ENCODE results near the gene RTL10.

DNA sequence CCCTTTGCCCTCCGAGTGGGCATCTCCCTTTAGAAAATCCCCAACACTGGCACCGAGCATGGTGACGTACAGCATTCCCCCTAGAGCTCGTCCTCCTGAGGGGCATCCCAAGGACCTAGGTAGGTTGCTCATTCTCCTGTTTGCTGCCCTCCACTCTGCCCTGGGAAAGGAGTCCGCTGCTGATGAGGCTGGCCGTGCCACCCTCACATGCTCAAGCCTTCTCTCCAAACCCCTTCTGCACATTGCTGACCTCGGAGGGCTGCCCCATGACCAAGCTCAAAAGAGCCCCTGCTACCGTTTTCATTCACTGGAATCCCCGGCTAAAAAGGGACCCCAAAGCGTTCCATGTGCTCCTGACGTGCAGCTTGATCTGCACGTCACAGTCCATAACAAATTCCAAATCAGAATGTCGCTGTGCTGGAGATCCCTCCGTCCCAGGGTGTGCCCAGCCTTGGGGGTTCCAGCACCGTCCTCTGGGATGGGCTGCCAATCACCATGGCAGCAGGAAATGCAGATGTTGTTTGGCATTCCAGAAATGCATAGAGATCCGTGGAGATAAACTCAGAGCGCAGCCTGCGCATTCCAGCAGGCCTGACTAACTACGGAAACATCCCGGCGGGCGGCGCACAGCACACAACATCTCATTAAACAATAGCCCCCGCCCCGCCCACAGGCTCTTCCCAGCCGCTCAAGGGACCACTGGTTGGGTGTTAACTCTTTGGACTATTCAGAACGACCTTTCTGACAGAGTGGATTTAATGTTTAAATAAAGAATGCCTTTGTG lies 26.3 kb upstream of the RTL10 start:
- TF ChIP-seq, protein P1, sequence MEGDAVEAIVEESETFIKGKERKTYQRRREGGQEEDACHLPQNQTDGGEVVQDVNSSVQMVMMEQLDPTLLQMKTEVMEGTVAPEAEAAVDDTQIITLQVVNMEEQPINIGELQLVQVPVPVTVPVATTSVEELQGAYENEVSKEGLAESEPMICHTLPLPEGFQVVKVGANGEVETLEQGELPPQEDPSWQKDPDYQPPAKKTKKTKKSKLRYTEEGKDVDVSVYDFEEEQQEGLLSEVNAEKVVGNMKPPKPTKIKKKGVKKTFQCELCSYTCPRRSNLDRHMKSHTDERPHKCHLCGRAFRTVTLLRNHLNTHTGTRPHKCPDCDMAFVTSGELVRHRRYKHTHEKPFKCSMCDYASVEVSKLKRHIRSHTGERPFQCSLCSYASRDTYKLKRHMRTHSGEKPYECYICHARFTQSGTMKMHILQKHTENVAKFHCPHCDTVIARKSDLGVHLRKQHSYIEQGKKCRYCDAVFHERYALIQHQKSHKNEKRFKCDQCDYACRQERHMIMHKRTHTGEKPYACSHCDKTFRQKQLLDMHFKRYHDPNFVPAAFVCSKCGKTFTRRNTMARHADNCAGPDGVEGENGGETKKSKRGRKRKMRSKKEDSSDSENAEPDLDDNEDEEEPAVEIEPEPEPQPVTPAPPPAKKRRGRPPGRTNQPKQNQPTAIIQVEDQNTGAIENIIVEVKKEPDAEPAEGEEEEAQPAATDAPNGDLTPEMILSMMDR (IDR thresholded peaks at IDR 0.05): no peak
- TF ChIP-seq POLR2A (IDR thresholded peaks at IDR 0.05): no peak
